H7 (cell line): ENCODE measurements around the gene COL4A2. TPM values are rescaled to one million over a fixed set of nuclear protein-coding genes. Genes with fewer than 3 reads are reported as not detected.

ENCODE experiments used
- DNase-seq: peaks from one replicate; pipeline ENCODE4 v3.0.0; 2012
- H3K27me3 ChIP-seq: 2 replicates; pipeline ENCODE4 v1.6.0; 2011; ENCODE audit warnings: mild to moderate bottlenecking, low read length; ENCODE audit not compliant: control insufficient read depth, insufficient read depth
- H3K36me3 ChIP-seq: replicated peaks from 2 replicates; pipeline ENCODE4 v1.5.1; 2011; ENCODE audit warnings: low read length; ENCODE audit not compliant: control insufficient read depth, insufficient read depth
- H3K4me3 ChIP-seq: 2 replicates; pipeline ENCODE4 v1.5.1; 2011; ENCODE audit warnings: low read depth, mild to moderate bottlenecking, control low read depth, low read length, moderate library complexity; ENCODE audit not compliant: insufficient read depth
- total RNA-seq: library from RNA; depleted of rRNA; stranded (reverse); fragments of >200 nt; shearing (Covaris generic); gene quantifications from 2 replicates; pipeline ENCODE4 v1.2.3, GENCODE V29; 2014

COL4A2 gene
- total RNA-seq, 1 experiment from 2014 or later = 166 TPM

DNA sequence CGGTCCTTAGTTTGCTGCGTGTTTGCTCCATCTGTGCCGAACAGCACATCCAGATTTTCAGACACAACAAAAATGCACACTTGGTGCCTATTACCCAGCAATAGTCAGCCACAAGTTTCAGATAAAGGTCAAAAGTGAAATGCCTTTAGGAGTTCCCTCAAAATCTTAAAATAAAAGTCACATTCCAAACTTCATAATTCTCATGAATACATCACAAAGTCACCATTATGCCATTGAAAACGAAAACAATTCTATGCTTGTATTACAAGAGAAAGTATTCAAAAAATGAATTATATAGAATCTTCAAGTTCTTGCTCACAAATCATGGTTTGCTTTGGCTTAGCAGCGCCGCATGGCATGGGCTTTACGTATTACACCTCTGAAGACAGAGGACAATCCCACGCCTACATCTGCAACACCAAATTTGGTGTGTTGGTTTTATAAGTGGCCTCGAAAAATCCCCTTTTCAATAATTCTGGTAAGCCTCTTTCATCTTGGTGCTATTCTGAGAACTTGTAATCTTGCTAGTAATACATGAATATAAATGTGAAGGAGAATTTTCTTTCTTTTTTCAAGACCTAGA, 26.8 kb upstream of the COL4A2 start:
- Histone ChIP-seq H3K4me3 (no peak overlapping the region), H3K27me3 (no peaks in the 10 kb centered on the region), H3K36me3 (no peaks in the 10 kb centered on the region)
- no peak for DNase-seq

DNA sequence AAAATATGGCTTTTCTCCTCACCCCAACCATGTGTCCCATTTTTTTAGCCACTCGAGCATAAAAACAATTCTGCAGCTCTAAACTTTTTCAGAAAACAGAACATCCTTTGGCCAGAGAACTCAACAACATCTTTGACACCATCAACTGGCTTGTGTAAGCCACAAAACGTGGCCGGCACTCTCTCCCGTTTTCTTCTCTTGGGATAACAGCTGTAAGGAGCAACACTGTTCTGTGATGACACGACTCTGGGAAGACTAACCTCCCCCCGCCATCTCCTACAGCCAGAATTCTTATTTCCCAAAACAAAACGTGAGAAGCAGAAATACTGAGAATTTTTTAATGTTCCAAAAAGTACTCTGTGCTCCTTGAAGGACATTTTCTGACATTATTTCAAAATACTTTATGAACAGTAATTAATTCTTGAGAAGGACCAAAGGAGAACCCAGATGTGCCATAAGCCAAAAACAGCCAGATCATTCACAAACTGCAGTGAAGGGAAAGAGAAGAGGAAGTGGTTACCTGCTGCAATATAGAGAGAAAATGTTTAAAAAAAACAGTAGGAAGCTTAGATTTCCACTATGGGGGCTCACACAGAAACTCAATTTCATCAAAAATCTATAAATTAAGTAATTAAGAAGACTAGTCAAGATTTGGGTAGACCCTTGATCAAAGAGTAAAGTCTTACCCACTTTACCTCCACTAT, 25.9 kb upstream of the COL4A2 start:
- Histone ChIP-seq H3K36me3 (no peaks in the 10 kb centered on the region), H3K4me3 (no peak overlapping the region), H3K27me3 (no peaks in the 10 kb centered on the region)
- no peak for DNase-seq

DNA sequence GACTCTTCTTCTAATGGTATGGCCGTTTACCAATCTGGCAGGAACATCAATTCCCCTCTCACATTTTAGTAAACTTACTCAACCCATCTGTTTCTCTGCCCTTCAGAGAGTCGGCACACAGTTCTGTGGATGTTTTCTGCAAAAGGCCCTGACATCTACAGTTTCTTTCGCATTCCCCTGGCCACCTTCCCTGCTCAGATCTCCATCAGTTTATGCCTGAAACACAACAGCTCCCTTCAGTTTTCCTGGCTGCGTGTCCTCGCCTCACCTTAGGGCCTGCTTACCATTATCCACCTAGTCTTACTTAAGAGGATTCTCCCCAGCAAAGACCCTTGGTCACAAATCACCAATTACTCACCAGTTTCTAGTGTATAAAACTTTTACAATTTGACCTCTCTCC, 25.3 kb upstream of the COL4A2 start:
- DNase-seq = no peak
- no peak overlapping the region for H3K4me3 ChIP-seq
- H3K27me3 ChIP-seq = no peaks in the 10 kb centered on the region
- no peaks in the 10 kb centered on the region for H3K36me3 ChIP-seq

DNA sequence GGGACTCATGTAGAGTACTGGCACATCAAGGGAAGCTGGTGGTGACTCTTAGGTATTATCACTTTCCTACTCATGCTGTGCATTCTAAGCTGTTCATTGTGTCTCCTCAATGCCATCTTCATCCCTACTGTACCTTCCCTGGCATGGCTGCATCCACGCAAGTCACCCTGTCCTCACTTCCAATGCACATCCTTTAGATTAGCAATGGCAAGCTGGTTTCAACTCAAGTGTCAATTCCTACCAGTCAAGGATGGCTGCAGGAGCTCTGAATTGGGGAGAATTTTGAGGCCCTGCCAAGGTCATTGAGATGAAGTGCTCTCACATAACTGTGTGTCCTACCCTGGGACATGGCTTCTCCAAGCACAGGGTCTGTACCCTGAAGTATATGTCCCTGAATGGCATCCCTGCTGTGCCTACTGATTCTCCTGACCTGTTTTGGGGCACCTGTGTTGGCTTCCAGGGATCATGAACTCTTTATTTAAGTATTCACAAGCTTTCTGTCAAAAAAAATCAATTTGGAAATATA, 24.7 kb upstream of the COL4A2 start:
- Histone ChIP-seq H3K27me3 (no peaks in the 10 kb centered on the region), H3K4me3 (no peak overlapping the region), H3K36me3 (no peaks in the 10 kb centered on the region)
- DNase-seq = no peak

- DNase-seq = no peak
- H3K4me3 ChIP-seq = no peak overlapping the region
- no peaks in the 10 kb centered on the region for H3K36me3 ChIP-seq
- H3K27me3 ChIP-seq = no peaks in the 10 kb centered on the region
Measured at GRCh38 chr13:110283736-110284517, 23.2 kb upstream of the COL4A2 start.

GRCh38 chr13:110284779-110285484, 22.2 kb upstream of the COL4A2 start:
- Histone ChIP-seq H3K36me3 (no peaks in the 10 kb centered on the region), H3K27me3 (no peaks in the 10 kb centered on the region)
- DNase-seq = no peak

DNA sequence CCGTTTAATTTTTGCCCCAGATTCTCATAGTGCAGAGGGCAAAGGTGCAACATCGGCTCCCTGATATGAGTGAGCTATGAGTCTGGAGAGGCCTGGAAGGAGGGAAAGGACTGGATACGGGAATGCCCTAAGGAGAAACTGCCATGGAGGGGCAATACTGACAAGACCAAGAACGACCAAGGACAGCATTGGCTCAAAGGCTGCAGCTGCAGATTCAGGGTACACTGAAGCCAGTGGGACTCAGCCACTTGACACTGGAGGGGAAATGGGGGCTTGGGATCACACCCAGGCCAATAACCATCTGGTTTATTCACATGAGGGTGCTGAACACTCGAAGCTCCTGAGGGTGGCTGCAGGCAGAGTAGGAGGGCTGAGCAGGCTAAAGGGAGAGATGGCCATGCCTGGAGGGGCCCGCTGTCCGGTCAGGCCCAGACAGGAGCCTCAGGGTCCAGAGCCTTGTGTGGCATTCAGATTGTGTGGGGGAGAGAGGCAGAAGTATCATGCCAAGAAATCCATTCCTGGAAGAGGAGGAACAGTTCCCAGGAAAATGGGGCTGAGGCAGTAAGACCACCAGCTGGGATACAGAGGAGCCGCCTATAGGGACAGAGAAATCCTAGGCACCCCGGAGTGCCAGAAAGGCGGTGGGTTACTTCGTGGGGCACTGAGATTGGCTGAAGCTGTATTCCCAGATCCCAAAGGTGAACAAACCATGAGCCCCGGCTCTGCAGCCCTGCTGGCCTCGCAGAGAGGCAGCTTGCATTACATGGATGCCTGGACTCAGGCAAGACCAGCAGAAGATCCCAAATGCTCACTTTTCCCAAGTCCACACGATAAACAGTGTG, 20.9 kb upstream of the COL4A2 start:
- no peak for DNase-seq
- no peaks in the 10 kb centered on the region for H3K36me3 ChIP-seq

More at GRCh38 chr13:110284779-110285484, 22.2 kb upstream of the COL4A2 start:
- H3K4me3 ChIP-seq = no peak overlapping the region

DNA sequence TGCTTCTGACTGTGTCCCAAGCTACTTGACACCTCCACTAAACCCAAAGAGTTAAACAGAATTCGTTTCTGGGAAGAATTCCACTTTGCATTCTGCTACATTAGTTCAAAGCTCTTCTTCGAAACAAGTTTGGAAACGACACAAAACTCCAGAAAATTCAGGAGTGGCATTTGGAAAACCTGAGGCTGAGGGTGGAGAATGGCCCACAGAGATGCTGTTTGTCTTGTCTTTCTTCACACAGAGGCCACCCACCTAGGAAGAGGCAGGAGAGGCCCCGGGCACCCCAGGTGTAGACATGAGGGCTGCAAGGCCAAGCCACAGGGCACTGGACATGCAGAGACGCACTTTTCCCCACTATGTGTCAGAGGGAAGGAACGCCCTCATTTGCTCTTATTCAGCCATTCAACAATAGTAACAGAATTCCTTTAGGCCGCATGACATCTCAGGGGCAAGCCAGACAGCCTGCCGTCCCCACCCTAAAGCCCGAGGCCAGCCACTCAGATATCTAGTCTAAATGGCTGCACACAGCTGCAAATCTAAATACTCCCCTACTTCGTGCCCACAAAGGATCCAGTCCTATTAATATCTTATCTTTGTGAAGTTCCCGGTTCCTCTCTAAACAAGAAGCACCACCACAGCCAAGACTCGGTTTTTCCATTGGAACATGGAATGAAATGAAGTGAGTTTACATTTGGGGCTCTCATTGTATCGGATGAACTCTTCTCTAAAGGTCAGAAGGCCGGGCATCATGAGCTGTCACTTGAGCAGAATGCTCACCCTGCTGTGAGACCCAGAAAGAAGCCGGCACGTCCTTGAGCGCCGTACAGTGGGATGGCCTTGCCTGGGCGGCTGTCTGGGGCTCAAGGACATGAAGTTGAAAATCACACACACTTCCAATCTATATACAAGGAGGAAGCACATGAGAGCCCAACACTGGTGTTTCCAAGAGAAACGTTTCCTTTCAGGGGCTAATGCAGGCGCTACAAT, 20.0 kb upstream of the COL4A2 start:
- Histone ChIP-seq H3K36me3 (no peaks in the 10 kb centered on the region), H3K27me3 (no peaks in the 10 kb centered on the region)
- no peak for DNase-seq

More for the DNA sequence above, 20.9 kb upstream of the COL4A2 start:
- Histone ChIP-seq H3K27me3 (no peaks in the 10 kb centered on the region), H3K4me3 (no peak overlapping the region)

GRCh38 chr13:110289174-110289573, 17.9 kb upstream of the COL4A2 start:
- Histone ChIP-seq H3K4me3 (no peak overlapping the region), H3K36me3 (no peaks in the 10 kb centered on the region), H3K27me3 (no peaks in the 10 kb centered on the region)
- DNase-seq = no peak

More for the DNA sequence above, 20.0 kb upstream of the COL4A2 start:
- H3K4me3 ChIP-seq = no peak overlapping the region

GRCh38 chr13:110289661-110290060, 17.4 kb upstream of the COL4A2 start:
- H3K27me3 ChIP-seq = no peaks in the 10 kb centered on the region

GRCh38 chr13:110290153-110290552, 16.9 kb upstream of the COL4A2 start:
- DNase-seq = no peak
- Histone ChIP-seq H3K36me3 (no peaks in the 10 kb centered on the region), H3K4me3 (no peak overlapping the region), H3K27me3 (no peaks in the 10 kb centered on the region)

More at GRCh38 chr13:110289661-110290060, 17.4 kb upstream of the COL4A2 start:
- no peak for DNase-seq
- no peaks in the 10 kb centered on the region for H3K36me3 ChIP-seq
- H3K4me3 ChIP-seq = no peak overlapping the region

DNA sequence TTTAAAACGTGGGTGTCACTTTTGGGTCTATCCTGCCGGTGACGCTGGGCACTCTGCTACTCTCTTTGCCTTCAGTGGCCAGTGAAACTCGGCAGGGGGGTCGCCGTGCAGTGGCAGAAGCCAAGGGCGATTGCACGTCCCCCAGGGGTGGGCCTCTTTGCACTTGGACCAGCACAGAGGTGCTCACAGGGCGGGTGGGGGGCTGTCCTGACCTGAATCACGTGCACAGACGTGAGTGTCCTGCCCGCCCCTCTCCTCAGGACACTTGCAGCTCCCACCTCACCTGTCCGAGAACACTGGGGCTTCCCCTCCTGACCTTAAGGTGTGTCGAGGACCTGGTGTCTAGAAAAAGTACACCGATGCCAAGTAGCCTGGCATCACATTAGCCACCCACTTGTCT, 16.3 kb upstream of the COL4A2 start:
- no peaks in the 10 kb centered on the region for H3K27me3 ChIP-seq

GRCh38 chr13:110291286-110291685, 15.8 kb upstream of the COL4A2 start:
- no peak overlapping the region for H3K4me3 ChIP-seq
- no peak for DNase-seq

More for the DNA sequence above, 16.3 kb upstream of the COL4A2 start:
- no peaks in the 10 kb centered on the region for H3K36me3 ChIP-seq
- no peak overlapping the region for H3K4me3 ChIP-seq
- DNase-seq = no peak

More at GRCh38 chr13:110291286-110291685, 15.8 kb upstream of the COL4A2 start:
- Histone ChIP-seq H3K36me3 (no peaks in the 10 kb centered on the region), H3K27me3 (no peaks in the 10 kb centered on the region)
